Hepatocyte (in vitro differentiated cells): ENCODE measurements around the gene NRCAM. TPM values are rescaled to one million over a fixed set of nuclear protein-coding genes. Genes with fewer than 3 reads are reported as not detected.
"Not testable (repeated sequence)": the region's sequence is repeated elsewhere in the genome, so short reads cannot be mapped to it uniquely, and the experiment has no call there.

Experiments used
- DNase-seq: peaks from one replicate; pipeline ENCODE4 v3.0.0-alpha.2; 2016; ENCODE audit warnings: low spot score
- H2AFZ ChIP-seq: fragments of 200-600 bp; sonication (generic); 2 replicates; pipeline ENCODE4 v1.6.0; 2016; ENCODE audit warnings: antibody characterized with exemption, mild to moderate bottlenecking
- H3K27ac ChIP-seq: fragments of 200-600 bp; sonication (generic); 2 replicates; pipeline ENCODE4 v1.5.1; 2016; ENCODE audit warnings: mild to moderate bottlenecking
- H3K27me3 ChIP-seq: fragments of 200-600 bp; sonication (generic); 2 replicates; pipeline ENCODE4 v1.6.1; 2016
- H3K36me3 ChIP-seq: fragments of 200-600 bp; sonication (generic); replicated peaks from 2 replicates; pipeline ENCODE4 v1.5.1; 2016; ENCODE audit warnings: low read depth; ENCODE audit not compliant: insufficient read depth
- H3K4me1 ChIP-seq: fragments of 200-600 bp; sonication (generic); 2 replicates; pipeline ENCODE4 v1.5.1; 2016; ENCODE audit warnings: mild to moderate bottlenecking, moderate library complexity; ENCODE audit not compliant: insufficient read depth
- H3K4me2 ChIP-seq: fragments of 200-600 bp; sonication (generic); 2 replicates; pipeline ENCODE4 v1.6.0; 2016
- H3K4me3 ChIP-seq: fragments of 200-600 bp; sonication (generic); 2 replicates; pipeline ENCODE4 v1.5.1; 2016; ENCODE audit warnings: mild to moderate bottlenecking
- H3K79me2 ChIP-seq: fragments of 200-600 bp; sonication (generic); 2 replicates; pipeline ENCODE4 v1.6.0; 2017; ENCODE audit warnings: mild to moderate bottlenecking
- H3K9me2 ChIP-seq: fragments of 200-600 bp; sonication (generic); replicated peaks from 2 replicates; pipeline ENCODE4 v1.6.0; 2017; ENCODE audit warnings: mild to moderate bottlenecking; ENCODE audit not compliant: insufficient read depth
- H3K9me3 ChIP-seq: fragments of 200-600 bp; sonication (generic); 2 replicates; pipeline ENCODE4 v1.5.1; 2016; ENCODE audit warnings: low read depth, mild to moderate bottlenecking
- H4K20me1 ChIP-seq: fragments of 200-600 bp; sonication (generic); 2 replicates; pipeline ENCODE4 v1.6.0; 2016; ENCODE audit warnings: mild to moderate bottlenecking; ENCODE audit not compliant: insufficient read depth, poor library complexity, severe bottlenecking
- CTCF ChIP-seq: fragments of 200-600 bp; sonication (generic); IDR thresholded peaks from 2 replicates; pipeline ENCODE4 v1.5.1; 2016; ENCODE audit warnings: antibody characterized with exemption, mild to moderate bottlenecking; ENCODE audit not compliant: poor library complexity
- EZH2 ChIP-seq: fragments of 200-600 bp; sonication (generic); IDR thresholded peaks from 2 replicates; pipeline ENCODE4 v1.6.1; 2016; ENCODE audit warnings: antibody characterized with exemption, mild to moderate bottlenecking, borderline replicate concordance
- EZH2phosphoT487 ChIP-seq: fragments of 200-600 bp; sonication (generic); IDR thresholded peaks from one replicate; pipeline ENCODE4 v1.6.1; 2018; ENCODE audit warnings: antibody characterized with exemption, mild to moderate bottlenecking, low read depth, moderate library complexity; ENCODE audit not compliant: unreplicated experiment, severe bottlenecking
- WGBS: methylation state at CpG from one replicate; pipeline ENCODE4 v1.1.6; 2016; ENCODE audit warnings: low lambda C conversion rate; ENCODE audit errors: missing lambda C conversion rate; 5-methylcytosine and 5-hydroxymethylcytosine counted together
- polyA plus RNA-seq: library from polyadenylated mRNA; unstranded; fragments of >200 nt; fragmentation: Nextera tagmentation; extraction: Ambion mirVana; gene quantifications from 2 replicates; pipeline ENCODE4 v1.2.1, GENCODE V29; 2016
- total RNA-seq: library from RNA; depleted of rRNA; stranded (reverse); fragments of >200 nt; gene quantifications from 2 replicates; pipeline ENCODE4 v1.2.3, GENCODE V29; 2014

NRCAM gene
- total and polyA plus RNA-seq, 2 experiments from 2014 or later = 16.0 to 34.4 TPM

- 62% methylated on average over 9 of the region's 9 CpGs for WGBS
These were observed 110.4 kb downstream of the NRCAM start for GRCh38 chr7:108345710-108346336.

GRCh38 chr7:108340856-108341411 lies 115.3 kb downstream of the NRCAM start:
- H3K4me1 ChIP-seq = peaks cover 20% of the 10 kb centered on the region
- no peaks in the 10 kb centered on the region for H3K36me3 ChIP-seq
- no peak overlapping the region for H2AFZ ChIP-seq
- DNase-seq = peak; percentile 56
- TF ChIP-seq EZH2phosphoT487 (no peak), CTCF (no peak), EZH2 (no peak)
- no peaks in the 10 kb centered on the region for H3K79me2 ChIP-seq
- H3K4me2 ChIP-seq = peak overlapping the region; percentile 46
- WGBS = 47% methylated on average over 9 of the region's 9 CpGs
- no peaks in the 10 kb centered on the region for H3K9me2 ChIP-seq
- H3K27me3 ChIP-seq = no peaks in the 10 kb centered on the region
- peak overlapping the region; percentile 83 for H3K27ac ChIP-seq
- H3K9me3 ChIP-seq = no peaks in the 10 kb centered on the region
- H3K4me3 ChIP-seq = no peak overlapping the region
- H4K20me1 ChIP-seq = no peaks in the 10 kb centered on the region

More at GRCh38 chr7:108345710-108346336, 110.4 kb downstream of the NRCAM start:
- H3K79me2 ChIP-seq = no peaks in the 10 kb centered on the region
- TF ChIP-seq CTCF (no peak), EZH2phosphoT487 (no peak)
- no peak overlapping the region for H3K4me2 ChIP-seq
- H3K36me3 ChIP-seq = no peaks in the 10 kb centered on the region
- H3K4me3 ChIP-seq = no peak overlapping the region
- H3K9me3 ChIP-seq = no peaks in the 10 kb centered on the region
- H3K9me2 ChIP-seq = no peaks in the 10 kb centered on the region
- H4K20me1 ChIP-seq = no peaks in the 10 kb centered on the region
- no peaks in the 10 kb centered on the region for H3K27me3 ChIP-seq
- DNase-seq = no peak
- H2AFZ ChIP-seq = no peak overlapping the region
- H3K4me1 ChIP-seq = peaks cover 11% of the 10 kb centered on the region
- H3K27ac ChIP-seq = no peak overlapping the region

- peak overlapping the region; percentile 76 for H3K27ac ChIP-seq
- not testable (repeated sequence) for H2AFZ ChIP-seq, H3K27me3 ChIP-seq, H3K79me2 ChIP-seq, H3K4me2 ChIP-seq, DNase-seq, H3K9me2 ChIP-seq, H3K4me3 ChIP-seq, H3K36me3 ChIP-seq, H3K9me3 ChIP-seq, H4K20me1 ChIP-seq
- peaks cover 26% of the 10 kb centered on the region for H3K4me1 ChIP-seq
- 66% methylated on average over 6 of the region's 6 CpGs for WGBS
These were observed 115.8 kb downstream of the NRCAM start for GRCh38 chr7:108340406-108340805.

- H3K4me1 ChIP-seq = peaks cover 21% of the 10 kb centered on the region
- H4K20me1 ChIP-seq = no peaks in the 10 kb centered on the region
- 39% methylated on average over 1 of the region's 1 CpG for WGBS
- TF ChIP-seq CTCF = no peak
- TF ChIP-seq EZH2 = no peak
- TF ChIP-seq EZH2phosphoT487 = no peak
- no peak overlapping the region for H3K4me2 ChIP-seq
- no peaks in the 10 kb centered on the region for H3K9me3 ChIP-seq
- H3K27ac ChIP-seq = peak overlapping the region; percentile 17
- no peaks in the 10 kb centered on the region for H3K36me3 ChIP-seq
- no peak overlapping the region for H3K4me3 ChIP-seq
- no peaks in the 10 kb centered on the region for H3K79me2 ChIP-seq
- H3K27me3 ChIP-seq = no peaks in the 10 kb centered on the region
- DNase-seq = peak; percentile 67
- no peaks in the 10 kb centered on the region for H3K9me2 ChIP-seq
- no peak overlapping the region for H2AFZ ChIP-seq
These were observed 120.8 kb downstream of the NRCAM start for GRCh38 chr7:108335269-108335918.
